ENCODE measurements around the gene LIMS4.
"Not testable (repeated sequence)": the region's sequence is repeated elsewhere in the genome, so short reads cannot be mapped to it uniquely, and the experiment has no call there.

Gene LIMS4

GRCh38 chr2:110472171-110473058, at the start of gene LIMS4:
TSS of gene LIMS4 (minus strand) at chr2:110472816. CDS start at chr2:110472778, 38 bp downstream.
- DNase-seq: not testable (repeated sequence)

- DNase-seq: not testable (repeated sequence)
These were observed 27.2 kb upstream of the LIMS4 start for GRCh38 chr2:110499755-110500377.

GRCh38 chr2:110496027-110496426, 23.4 kb upstream of the LIMS4 start:
- DNase-seq: not testable (repeated sequence)

- DNase-seq: not testable (repeated sequence)
These were observed 21.9 kb upstream of the LIMS4 start for GRCh38 chr2:110494488-110494887.

GRCh38 chr2:110488991-110489390, 16.4 kb upstream of the LIMS4 start:
- not testable (repeated sequence) for DNase-seq

GRCh38 chr2:110482697-110483096, 10.1 kb upstream of the LIMS4 start:
- DNase-seq: not testable (repeated sequence)

GRCh38 chr2:110481200-110481599, 8.6 kb upstream of the LIMS4 start:
- not testable (repeated sequence) for DNase-seq

- not testable (repeated sequence) for DNase-seq
These were observed 7.5 kb upstream of the LIMS4 start for GRCh38 chr2:110480084-110480483.

GRCh38 chr2:110477370-110477769, 4.8 kb upstream of the LIMS4 start:
- not testable (repeated sequence) for DNase-seq

- not testable (repeated sequence) for DNase-seq
These were observed 4.3 kb upstream of the LIMS4 start for GRCh38 chr2:110476952-110477351.

GRCh38 chr2:110475627-110476359, 3.2 kb upstream of the LIMS4 start:
- DNase-seq: not testable (repeated sequence)

- DNase-seq: not testable (repeated sequence)
These were observed 2.3 kb upstream of the LIMS4 start for GRCh38 chr2:110474898-110475297.

- DNase-seq: not testable (repeated sequence)
These were observed 393 bp upstream of the LIMS4 start for GRCh38 chr2:110473059-110473358.

GRCh38 chr2:110468921-110469320, 3.7 kb downstream of the LIMS4 start:
- not testable (repeated sequence) for DNase-seq

- DNase-seq: not testable (repeated sequence)
These were observed 7.3 kb downstream of the LIMS4 start for GRCh38 chr2:110465312-110465711.

- DNase-seq: not testable (repeated sequence)
These were observed 10.2 kb downstream of the LIMS4 start for GRCh38 chr2:110462458-110462857.

- DNase-seq: not testable (repeated sequence)
These were observed 12.3 kb downstream of the LIMS4 start for GRCh38 chr2:110460318-110460717.

- DNase-seq: not testable (repeated sequence)
These were observed 15.4 kb downstream of the LIMS4 start for GRCh38 chr2:110457214-110457590.

- not testable (repeated sequence) for DNase-seq
These were observed 16.1 kb downstream of the LIMS4 start for GRCh38 chr2:110456291-110457213.

- not testable (repeated sequence) for DNase-seq
These were observed 17.4 kb downstream of the LIMS4 start for GRCh38 chr2:110455080-110455670.

GRCh38 chr2:110450951-110451350, 21.7 kb downstream of the LIMS4 start:
- not testable (repeated sequence) for DNase-seq
